ENCODE results near the gene SHD.
"Not testable (repeated sequence)": the region's sequence is repeated elsewhere in the genome, so short reads cannot be mapped to it uniquely, and the experiment has no call there.

SHD gene

DNA sequence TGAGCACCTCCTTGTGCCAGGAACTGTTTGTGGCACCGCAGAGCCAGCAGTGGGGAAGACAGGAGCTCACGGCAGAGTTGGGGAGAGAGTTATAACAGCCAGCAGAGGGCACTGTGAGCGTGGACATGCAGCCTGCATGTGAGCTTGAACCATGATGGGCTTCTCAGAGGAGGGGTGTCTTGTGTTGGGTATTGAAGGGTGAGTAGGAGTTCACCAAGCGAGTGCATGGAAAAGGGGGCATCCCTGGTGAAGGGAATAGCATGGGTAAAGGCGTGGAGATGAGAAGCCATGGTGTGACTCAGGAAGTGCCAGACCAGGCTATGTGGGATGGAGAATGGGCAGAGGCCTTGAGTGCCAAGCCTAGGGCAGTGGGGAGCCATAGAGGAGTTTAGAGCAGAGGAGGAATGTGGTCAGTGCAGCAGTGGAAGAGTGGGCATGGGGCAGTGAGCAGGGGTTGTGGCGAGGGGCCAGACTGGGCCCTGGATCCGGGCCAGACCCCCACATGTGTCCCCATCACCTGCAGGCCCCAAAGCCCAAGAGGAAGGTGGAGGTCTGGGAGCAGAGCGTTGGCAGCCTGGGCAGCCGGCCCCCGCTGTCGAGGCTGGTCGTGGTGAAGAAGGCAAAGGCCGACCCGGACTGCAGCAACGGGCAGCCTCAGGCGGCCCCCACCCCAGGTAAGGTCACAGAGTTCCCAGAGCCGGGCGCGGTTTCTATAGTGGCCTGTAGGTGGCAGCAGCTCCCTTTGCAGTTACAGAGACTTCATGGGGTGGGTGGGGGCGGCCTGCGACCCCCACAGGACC is 11.8 kb upstream of the SHD start:
- DNase-seq: peak; percentile 62 to 79 (median 69)

GRCh38 chr19:4267901-4268815 is 10.9 kb upstream of the SHD start:
- no peak for DNase-seq

DNA sequence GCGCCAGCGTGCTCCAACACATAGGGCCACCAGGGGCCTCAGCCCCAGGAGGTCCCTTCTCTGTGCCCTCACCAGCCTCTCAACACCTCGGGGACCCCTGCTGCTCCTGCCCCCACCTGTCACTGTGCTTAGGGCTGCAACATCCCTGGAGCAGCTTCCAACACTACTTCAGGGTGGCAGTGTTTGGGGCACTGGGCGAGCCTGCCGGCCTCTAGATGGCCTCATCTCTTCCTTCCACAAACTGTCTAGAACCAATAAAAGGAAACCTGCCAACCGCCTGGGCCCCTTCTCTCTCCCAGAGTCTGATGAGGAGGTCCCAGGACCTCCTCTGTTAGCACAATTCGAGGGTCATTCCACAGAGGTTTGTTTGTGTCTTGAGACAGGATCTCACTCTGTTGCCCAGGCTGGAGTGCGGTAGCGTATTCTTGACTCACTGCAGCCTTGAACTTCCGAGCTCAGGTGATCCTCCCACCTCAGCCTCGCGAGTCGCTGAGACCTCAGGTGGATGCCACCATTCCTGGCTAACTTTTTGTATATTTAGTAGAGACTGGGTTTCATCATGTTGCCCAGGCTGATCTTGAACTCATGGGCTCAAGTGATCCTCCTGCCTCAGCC is 10.1 kb upstream of the SHD start:
- no peak for DNase-seq

DNA sequence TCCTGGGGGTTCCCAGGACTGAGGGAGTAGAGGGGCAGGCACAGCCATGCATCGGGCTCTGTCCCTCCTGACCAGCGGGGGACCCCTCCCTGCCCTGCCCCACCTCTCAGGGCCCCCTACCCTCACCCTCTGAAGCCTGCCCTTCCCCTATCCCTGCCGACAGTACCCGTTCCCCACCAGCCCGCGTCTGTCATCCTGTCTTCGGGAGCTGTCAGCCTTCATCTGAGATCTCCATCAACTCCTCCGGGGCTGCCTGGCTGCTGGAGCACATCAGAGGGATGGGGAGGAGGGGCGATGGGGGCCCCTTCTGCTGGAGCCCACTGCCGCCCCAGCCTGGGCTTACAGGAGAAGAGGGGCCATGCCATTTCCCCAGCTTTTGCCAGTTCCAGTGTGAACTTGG is 6.2 kb upstream of the SHD start:
- DNase-seq: no peak

GRCh38 chr19:4274321-4274686 is 4.8 kb upstream of the SHD start:
- DNase-seq: not testable (repeated sequence)

- no peak for DNase-seq
Observed at GRCh38 chr19:4277191-4277696, 1.8 kb upstream of the SHD start.

- no peak for DNase-seq
Observed at GRCh38 chr19:4278010-4278409, 1.1 kb upstream of the SHD start.

DNA sequence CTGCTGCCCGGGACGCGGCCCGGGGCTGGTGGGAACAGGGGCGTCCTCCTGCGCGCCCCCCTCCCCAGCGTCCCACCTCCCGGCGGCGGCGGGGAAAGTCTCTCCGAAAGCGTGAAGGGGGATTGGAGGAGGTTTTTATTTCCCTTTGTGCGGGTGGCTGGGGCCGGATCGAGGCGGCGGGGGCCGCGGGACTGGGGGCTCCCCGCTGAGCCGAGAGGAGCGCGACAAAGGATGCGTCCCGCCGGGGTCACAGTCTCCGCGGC is 132 bp downstream of the SHD start:
- DNase-seq: no peak

DNA sequence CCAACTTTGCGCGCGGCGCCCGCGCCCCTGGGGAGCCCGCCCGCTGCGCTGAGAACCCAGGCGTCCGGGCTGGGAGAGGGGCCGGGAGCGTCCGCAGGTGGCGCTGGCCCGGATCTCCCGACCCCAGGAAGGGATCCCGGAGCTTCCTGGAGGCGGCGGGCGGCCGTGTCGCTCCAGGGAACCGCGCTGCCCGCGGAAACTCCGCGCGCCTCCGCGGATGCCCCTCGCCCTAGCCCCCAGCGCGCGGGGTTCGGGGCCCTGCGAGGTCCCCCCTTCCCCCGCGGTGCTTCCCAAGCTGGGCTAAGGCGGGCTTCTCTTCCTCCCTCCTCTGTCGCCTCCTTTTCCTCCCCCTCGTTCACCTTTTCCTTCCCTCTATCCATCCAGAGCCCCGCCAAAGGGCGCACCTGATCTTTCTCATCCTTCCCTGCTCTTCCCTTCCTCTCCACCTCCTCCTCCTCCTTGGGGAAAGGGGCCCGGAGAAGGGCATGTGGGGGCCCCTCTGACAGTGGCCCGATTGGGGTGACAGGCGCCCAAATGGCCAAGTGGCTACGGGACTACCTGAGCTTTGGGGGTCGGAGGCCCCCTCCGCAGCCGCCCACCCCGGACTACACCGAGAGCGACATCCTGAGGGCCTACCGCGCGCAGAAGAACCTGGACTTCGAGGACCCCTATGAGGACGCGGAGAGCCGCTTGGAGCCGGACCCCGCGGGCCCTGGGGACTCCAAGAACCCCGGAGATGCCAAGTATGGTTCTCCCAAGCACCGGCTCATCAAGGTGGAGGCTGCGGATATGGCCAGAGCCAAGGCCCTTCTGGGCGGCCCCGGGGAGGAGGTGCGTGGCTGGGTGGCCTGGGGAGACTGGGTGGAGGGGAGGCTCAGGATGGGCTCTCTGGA is 710 bp downstream of the SHD start:
- DNase-seq: no peak

DNA sequence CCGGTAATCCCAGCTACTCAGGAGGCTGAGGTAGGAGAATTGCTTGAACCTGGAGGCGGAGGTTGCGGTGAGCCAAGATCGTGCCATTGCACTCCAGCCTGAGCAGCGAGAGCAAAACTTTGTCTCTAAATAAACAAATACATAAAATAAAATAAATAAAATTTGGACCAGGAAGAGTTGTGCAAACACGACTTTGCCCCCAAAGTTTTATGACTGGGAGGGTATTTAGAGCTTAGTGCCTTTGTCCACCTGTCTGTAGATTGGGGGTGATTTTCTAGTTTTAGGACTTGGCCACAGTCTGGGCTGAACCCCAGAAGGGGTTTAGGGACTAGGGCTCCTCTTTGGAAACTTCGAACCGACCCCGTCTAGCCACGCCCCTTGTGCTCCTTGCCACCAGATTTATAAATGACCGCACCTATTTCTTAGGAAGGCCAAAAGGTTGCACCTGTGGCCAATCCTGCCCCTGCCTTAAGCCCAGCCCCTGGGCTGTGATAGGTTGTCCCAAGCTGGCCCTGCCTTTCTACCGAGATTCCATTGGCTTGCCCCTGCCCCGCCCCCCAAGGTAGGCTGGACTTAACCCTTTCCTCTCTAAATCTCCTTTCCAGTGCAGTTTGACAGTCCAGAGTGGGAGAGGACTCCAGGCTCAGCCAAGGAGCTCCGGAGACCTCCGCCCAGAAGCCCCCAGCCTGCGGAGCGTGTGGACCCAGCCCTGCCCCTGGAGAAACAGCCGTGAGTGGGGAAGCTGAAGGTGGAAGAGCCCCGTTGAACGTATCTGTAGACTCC is 5.3 kb downstream of the SHD start:
- DNase-seq: no peak

DNA sequence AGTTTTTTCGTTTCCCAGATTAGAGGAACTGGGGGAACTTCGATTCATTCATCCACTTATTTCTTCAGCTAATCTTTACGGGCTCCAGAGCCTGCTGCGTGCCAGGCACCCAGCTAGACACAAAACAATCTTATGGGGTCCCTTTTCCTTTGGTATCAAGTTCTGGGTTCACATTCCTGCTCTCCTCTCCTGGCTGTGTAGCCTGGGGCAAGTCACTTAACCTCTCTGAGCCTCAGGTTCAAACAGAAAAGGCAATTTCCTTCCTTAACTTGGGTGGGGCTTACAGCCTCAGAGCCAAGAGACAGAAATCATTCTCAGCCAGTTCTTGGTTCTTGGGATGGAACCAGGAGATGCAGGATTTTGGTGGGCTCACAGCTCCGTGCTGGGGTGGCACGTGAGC is 5.9 kb downstream of the SHD start:
- DNase-seq: no peak

DNA sequence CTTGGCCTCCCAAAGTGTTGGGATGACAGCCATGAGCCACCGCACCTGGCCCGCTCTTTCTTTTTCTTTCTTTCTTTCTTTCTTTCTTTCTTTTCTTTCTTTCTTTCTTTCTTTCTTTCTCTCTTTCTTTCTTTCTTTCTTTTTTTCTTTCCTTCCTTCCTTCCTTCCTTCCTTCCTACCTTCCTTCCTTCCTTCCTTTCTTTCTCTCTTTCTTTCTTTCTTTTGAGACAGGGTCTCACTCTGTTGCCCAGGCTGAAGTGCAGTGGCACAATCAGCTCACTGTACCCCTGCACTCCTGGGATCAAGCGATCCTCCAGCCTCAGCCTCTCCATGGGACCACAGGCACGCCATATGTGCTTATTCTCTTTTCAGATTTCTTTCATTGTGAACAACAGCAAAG is 7.1 kb downstream of the SHD start:
- not testable (repeated sequence) for DNase-seq

GRCh38 chr19:4288091-4288777 is 9.2 kb downstream of the SHD start:
- no peak for DNase-seq

DNA sequence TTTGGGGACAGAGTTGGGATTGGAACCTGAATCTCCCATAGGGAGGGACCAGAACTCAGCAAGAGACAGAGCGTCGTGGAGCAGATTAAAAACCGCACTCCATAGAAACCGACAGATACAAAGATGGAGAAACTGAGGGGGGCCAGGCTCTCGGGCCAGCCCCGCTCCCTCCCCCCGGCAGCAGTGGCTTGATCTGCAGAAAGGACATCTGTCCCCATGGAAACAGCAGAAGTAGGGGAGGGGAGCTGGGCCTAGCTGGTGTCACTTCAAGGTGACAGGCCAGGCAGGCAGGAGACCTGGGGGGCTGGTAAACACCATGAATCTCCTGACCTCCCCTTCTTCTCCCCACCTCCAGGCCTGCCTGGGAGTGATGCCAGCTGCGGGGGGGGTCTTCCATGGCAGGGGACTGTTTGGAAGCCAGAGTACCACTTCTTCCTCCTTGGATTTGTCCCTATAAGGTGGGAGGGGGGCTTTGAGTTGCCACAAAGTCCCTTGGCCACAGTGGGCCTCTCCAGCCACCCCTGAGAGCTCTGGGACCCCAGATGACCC is 12.2 kb downstream of the SHD start:
- DNase-seq: no peak

- DNase-seq: no peak
Observed at GRCh38 chr19:4292515-4292914, 13.4 kb downstream of the SHD start.

DNA sequence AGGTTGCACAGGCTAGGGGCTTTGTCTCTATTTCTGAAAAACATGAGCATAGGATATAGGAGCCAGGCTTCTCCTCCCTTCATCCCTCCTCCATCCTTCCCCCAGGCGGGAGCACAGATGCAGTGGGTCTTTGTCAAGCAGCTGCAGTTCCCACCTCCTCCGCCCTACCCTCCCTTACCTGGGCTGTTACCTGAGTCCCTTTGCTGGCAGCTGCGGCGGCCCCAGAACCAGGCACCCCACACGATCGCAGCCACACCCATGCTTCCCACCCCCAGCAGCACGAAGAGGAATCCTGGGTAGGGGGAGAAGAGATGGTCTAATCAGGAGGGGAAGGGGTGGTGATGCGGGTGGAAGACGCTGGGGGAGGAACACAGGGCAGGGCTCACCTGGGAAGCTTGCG is 15.3 kb downstream of the SHD start:
- no peak for DNase-seq

- DNase-seq: no peak
Observed at GRCh38 chr19:4295972-4296771, 17.1 kb downstream of the SHD start.

DNA sequence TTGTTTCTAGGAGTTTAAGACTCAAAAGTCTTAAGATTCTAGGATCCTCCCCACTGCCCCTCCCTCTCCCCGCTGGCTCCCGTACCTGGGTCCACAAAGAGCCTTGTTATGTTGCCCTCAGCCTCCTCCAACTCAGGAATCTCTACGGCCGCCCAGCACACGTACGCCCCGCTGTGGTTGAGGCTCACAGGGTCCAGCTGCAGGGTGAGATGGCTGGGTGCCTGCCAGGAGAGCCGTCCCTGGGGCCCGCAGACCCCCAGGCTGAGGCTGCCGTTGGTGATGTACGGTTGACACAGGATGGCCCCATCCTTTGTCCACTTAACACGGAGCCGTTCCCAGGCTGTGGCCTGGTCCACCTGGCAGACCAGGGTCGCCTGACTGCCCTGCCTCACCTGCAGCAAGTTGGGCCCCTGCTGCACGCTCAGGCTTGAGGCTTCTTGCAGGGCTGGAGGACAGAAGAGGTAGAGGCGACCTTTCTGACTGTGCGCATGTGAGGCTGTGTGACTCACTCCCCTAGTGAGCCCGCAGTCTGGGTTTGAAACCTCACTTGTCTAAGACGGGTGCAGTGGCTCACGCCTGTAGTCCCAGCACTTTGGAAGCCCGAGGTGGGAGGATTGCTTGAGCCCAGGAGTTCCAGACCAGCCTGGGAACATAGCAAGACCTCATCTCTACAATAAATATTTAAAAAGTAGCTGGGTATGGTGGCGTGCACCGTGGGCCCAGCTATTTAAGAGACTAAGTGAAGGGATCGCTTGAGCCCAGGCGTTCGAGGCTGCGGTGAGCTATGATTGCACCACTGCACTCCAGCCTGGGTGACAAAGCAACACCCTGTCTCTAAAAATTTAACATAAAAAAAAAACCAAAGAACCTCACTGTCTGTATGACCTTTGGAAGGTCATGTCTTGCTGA is 19.1 kb downstream of the SHD start:
- no peak for DNase-seq
